NT2/D1 (cell line): ENCODE data around the gene SP2.

Experiments used
- SUZ12 ChIP-seq: IDR thresholded peaks from 2 replicates; pipeline ENCODE4 v1.6.1; 2011; ENCODE audit not compliant: insufficient read length, insufficient read depth; ENCODE audit errors: extremely low read depth
- YY1 ChIP-seq: IDR thresholded peaks from 2 replicates; pipeline ENCODE4 v1.6.1; 2011; ENCODE audit not compliant: insufficient read length, insufficient read depth
- ZNF274 ChIP-seq: IDR thresholded peaks from 2 replicates; pipeline ENCODE4 v1.6.1; 2011; ENCODE audit warnings: mild to moderate bottlenecking, low read depth, low read length

DNA sequence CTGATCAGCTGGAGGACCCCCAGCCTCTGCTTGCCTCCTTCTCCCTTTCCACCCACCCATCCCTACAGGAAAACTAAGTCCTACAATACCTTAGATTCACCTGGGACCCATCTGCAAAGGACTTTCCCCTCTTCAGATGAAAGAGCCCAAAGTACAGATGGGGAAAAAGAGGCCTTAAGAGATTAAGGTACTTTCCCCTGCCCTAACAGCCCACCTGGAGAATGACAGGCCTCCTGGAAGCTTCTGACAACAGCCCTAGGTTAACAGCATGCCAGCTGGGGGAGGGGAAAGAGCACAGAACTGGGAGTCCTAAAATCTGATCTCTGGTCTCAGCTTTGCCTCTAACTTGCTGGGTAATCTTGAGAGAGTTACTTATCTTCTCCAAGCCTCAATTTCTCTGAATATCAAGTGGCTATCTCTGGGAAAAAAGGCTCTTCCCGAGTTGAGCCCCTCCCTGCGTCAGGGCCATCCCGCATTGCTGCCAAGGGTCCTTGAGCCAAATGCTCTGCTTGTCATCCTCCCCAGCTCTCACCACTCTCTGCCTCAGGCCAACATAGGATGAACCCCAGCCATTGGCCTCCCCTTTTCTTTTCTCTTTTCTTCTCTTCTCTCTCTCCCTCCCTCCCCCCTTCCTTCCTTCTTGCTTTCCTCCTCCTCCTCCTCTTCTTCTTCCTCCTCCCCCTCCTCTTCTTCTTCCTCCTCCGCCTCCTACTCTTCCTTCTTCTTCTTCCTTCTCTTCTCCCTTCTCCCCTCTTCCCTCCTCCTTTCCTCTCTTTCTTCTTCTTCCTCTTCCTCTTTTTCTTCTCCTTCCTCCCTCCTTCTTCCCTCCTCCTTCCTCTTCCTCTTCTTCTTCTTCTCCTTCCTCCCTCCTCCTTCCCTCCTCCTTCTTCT lies 22.6 kb upstream of the SP2 start:
- TF ChIP-seq YY1, result no peak
- no peak for TF ChIP-seq SUZ12
- TF ChIP-seq ZNF274, result no peak
